Type B pancreatic cell (in vitro differentiated cells): ENCODE data around the gene SHISA6. TPM values are rescaled to one million over a fixed set of nuclear protein-coding genes. Genes with fewer than 3 reads are reported as not detected.

Experiments used
- DNase-seq: peaks from one replicate; pipeline ENCODE4 v3.0.0; 2021; ENCODE audit warnings: mixed read lengths; ENCODE audit not compliant: unreplicated experiment; ENCODE audit errors: extremely low spot score
- H3K27ac Mint-ChIP-seq: 2 replicates; pipeline ENCODE4 v1.8.0; 2021; ENCODE audit warnings: mild to moderate bottlenecking, mixed read lengths
- H3K27me3 Mint-ChIP-seq: 2 replicates; pipeline ENCODE4 v1.8.0; 2021; ENCODE audit warnings: mixed read lengths
- H3K36me3 Mint-ChIP-seq: 2 replicates; pipeline ENCODE4 v1.8.0; 2021; ENCODE audit warnings: mixed read lengths
- H3K4me1 Mint-ChIP-seq: one replicate; pipeline ENCODE4 v1.8.0; 2021; ENCODE audit warnings: mixed read lengths; ENCODE audit not compliant: unreplicated experiment
- H3K4me3 Mint-ChIP-seq: 2 replicates; pipeline ENCODE4 v1.8.0; 2021; ENCODE audit warnings: mild to moderate bottlenecking, mixed read lengths
- H3K9me3 Mint-ChIP-seq: 2 replicates; pipeline ENCODE4 v1.8.0; 2021; ENCODE audit warnings: mixed read lengths
- total RNA-seq: library from RNA; stranded (reverse); gene quantifications from 2 replicates; pipeline ENCODE4 v1.2.1, GENCODE V29; 2021; ENCODE audit warnings: low replicate concordance
- TF ChIP-seq, protein P1 (sequence below): fragments of 200-600 bp; sonication (generic); conservative IDR thresholded peaks from 2 replicates; pipeline ENCODE4 v1.5.0; 2021; ENCODE audit warnings: antibody characterized with exemption, mild to moderate bottlenecking

Gene SHISA6
- total RNA-seq, 1 donor from 2014 or later = 5.0 TPM

DNA sequence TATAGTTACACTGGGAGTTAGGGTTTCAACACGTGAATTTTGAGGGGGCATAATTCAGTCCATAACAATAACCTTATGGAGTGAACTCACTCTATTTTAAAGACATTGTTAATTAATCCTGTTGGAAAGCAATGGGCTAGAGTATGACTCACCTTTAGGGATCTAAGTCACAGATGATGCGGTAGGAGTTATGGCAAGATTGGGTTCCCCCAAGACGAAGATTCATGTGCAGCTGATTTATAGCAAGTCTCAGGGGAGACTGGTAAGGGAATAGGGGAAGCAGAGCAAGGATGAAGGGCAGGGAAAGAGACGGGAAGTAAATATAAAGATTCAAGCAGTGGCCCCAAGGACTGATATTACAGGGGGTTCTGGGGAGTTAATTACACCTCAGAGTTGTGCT, 197.7 kb downstream of the SHISA6 start:
- H3K4me3 Mint-ChIP-seq = no peak overlapping the region
- no peak overlapping the region for H3K27ac Mint-ChIP-seq
- TF ChIP-seq, protein P1, sequence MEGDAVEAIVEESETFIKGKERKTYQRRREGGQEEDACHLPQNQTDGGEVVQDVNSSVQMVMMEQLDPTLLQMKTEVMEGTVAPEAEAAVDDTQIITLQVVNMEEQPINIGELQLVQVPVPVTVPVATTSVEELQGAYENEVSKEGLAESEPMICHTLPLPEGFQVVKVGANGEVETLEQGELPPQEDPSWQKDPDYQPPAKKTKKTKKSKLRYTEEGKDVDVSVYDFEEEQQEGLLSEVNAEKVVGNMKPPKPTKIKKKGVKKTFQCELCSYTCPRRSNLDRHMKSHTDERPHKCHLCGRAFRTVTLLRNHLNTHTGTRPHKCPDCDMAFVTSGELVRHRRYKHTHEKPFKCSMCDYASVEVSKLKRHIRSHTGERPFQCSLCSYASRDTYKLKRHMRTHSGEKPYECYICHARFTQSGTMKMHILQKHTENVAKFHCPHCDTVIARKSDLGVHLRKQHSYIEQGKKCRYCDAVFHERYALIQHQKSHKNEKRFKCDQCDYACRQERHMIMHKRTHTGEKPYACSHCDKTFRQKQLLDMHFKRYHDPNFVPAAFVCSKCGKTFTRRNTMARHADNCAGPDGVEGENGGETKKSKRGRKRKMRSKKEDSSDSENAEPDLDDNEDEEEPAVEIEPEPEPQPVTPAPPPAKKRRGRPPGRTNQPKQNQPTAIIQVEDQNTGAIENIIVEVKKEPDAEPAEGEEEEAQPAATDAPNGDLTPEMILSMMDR = no peak
- no peaks in the 10 kb centered on the region for H3K27me3 Mint-ChIP-seq
- no peak for DNase-seq
- no peaks in the 10 kb centered on the region for H3K4me1 Mint-ChIP-seq
- no peaks in the 10 kb centered on the region for H3K9me3 Mint-ChIP-seq
- H3K36me3 Mint-ChIP-seq = no peaks in the 10 kb centered on the region

DNA sequence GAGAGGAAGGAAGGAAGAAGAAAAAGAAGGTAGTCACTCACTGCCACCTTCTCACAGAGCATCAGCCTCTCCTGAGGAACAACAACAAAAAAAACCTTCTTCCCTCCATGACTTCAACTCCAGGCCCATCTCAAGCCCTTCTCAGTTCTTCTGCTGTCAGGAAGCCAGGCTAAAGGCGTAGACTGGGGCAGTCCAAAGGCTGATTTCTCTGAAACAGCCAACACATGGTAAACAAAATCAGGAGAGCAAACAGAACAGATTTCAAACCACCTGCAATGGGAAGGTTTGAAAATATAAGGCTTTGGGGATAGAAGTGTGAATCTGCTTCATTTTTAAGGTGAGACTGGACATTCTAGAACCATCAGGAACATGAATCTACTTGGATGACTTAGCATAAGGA, 200.0 kb downstream of the SHISA6 start:
- H3K27me3 Mint-ChIP-seq = no peaks in the 10 kb centered on the region
- H3K36me3 Mint-ChIP-seq = no peaks in the 10 kb centered on the region
- H3K4me3 Mint-ChIP-seq = no peak overlapping the region
- H3K27ac Mint-ChIP-seq = no peak overlapping the region
- TF ChIP-seq, protein P1 = no peak
- DNase-seq = no peak
- no peaks in the 10 kb centered on the region for H3K9me3 Mint-ChIP-seq
- H3K4me1 Mint-ChIP-seq = no peaks in the 10 kb centered on the region

DNA sequence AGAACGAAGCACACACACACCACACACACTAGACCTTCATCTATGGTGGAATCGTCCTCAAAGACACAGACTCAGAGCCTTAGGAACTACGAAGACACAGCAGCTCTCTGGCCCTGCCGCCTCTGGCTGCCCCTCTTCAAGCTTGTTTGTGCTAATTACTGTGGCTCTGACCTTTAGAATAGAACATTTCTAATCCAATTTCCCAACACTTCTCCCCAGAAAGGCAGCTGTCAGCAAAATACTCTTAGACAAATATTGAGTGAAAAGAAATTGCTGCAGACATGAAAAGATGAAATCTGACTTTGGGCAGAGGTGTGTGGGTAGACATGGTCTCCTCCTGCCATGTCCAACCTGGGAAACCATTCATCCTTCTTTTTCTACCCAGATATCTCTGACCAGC, 205.3 kb downstream of the SHISA6 start:
- Mint-ChIP-seq H3K27ac (no peak overlapping the region), H3K4me3 (no peak overlapping the region), H3K9me3 (no peaks in the 10 kb centered on the region), H3K4me1 (no peaks in the 10 kb centered on the region), H3K27me3 (peaks cover 3% of the 10 kb centered on the region), H3K36me3 (no peaks in the 10 kb centered on the region)
- TF ChIP-seq, protein P1 = no peak
- no peak for DNase-seq

DNA sequence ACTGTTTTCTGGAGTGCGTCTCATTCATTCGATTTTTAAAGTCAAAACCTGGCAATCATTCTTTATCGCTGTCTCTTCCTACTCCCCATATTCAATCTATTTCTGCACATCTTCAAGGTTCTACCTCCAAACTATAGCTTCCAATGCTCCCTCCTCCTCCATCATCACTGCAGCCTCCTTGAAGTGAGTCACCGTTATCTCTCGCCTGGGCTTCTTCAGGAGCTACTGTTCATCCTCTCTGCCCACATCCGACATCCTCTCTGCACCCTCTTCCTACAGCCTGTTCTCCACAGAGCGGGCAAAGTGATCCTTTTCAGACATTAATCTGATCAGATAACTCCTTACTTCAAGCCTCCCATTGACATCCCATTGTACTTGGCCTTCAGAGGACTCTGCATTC, 213.1 kb downstream of the SHISA6 start:
- Mint-ChIP-seq H3K4me1 (no peaks in the 10 kb centered on the region), H3K27me3 (peaks cover 11% of the 10 kb centered on the region), H3K27ac (no peak overlapping the region), H3K4me3 (no peak overlapping the region), H3K36me3 (no peaks in the 10 kb centered on the region), H3K9me3 (no peaks in the 10 kb centered on the region)
- TF ChIP-seq, protein P1 = no peak
- no peak for DNase-seq

DNA sequence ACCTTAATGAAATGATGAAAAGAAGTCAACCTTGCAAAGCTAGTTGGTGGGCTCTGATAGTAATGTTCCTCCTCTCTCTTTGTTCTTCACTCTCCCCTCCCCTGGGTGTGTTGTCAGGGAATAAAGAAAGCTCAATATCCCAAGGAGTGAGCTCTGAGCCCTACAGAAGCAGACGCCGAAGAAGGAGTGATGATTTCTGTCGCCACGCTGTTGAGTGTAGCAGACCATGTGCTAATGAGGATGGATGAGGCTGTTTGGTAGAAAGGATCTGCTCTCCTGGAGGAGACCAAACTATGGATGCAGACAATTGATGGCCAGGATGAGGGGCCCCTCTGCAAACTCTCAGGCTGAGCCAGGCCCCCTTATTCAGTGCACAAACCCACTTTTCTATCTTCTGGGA, 217.3 kb downstream of the SHISA6 start:
- Mint-ChIP-seq H3K27ac (no peak overlapping the region), H3K9me3 (no peaks in the 10 kb centered on the region), H3K4me1 (peaks cover 5% of the 10 kb centered on the region), H3K36me3 (no peaks in the 10 kb centered on the region), H3K27me3 (peaks cover 4% of the 10 kb centered on the region), H3K4me3 (no peak overlapping the region)
- TF ChIP-seq, protein P1 = no peak
- DNase-seq = no peak

DNA sequence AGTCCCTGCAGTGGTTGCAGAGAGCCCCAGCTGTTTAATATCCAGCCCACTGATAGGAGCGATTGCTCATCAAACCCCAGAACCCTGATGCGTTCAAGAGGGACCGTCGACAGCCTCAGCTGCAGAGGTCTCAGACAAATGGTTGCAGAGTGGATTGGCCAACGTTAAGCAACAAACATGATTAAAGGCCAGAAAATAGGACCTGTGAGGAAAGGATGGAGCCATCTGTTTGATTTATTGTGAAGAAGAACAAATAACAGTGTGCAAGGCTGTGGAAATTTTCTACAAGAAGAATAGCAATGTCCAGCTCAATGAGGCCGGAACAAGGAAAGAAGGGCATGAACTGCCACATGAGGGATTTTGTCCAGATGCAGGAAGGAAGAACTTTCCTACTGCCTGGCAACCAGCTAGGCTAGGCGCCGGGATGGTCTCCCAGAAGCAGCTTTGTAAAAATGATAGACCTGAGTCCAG, 218.9 kb downstream of the SHISA6 start:
- H3K36me3 Mint-ChIP-seq = no peaks in the 10 kb centered on the region

More for the DNA sequence above, 218.9 kb downstream of the SHISA6 start:
- H3K27ac Mint-ChIP-seq = no peak overlapping the region
- no peaks in the 10 kb centered on the region for H3K9me3 Mint-ChIP-seq
- no peaks in the 10 kb centered on the region for H3K27me3 Mint-ChIP-seq
- DNase-seq = no peak
- no peak overlapping the region for H3K4me3 Mint-ChIP-seq
- TF ChIP-seq, protein P1 = no peak
- peaks cover 5% of the 10 kb centered on the region for H3K4me1 Mint-ChIP-seq
